NK-92 (cell line): Measurements from ENCODE around the gene SIPA1L3.
"Not testable (repeated sequence)": the region's sequence is repeated elsewhere in the genome, so short reads cannot be mapped to it uniquely, and the experiment has no call there.

ENCODE experiments used
- DNase-seq: peaks from one replicate; lab custom pipeline; 2025; ENCODE audit not compliant: unreplicated experiment; lab: John Stamatoyannopoulos, UW

Gene SIPA1L3

DNA sequence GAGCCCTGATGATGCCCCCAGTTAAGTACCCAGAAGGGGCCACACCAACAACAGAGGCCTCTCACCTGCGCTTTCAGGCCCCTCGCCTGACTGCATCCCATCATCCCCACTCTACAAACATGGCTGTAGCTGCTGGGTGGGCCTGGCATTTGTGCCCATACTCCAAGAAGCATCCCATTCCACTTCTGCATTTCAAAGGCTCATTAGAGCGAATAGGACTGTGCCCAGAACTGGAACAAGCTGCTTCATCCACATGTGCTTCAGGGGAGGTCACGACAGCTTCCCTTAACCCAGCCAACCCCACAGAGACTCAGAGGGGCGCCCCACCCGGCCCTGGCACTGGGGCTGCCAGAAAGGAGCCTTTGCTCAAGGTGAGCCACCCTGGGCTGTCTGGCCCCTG lies 156.9 kb downstream of the SIPA1L3 start:
- DNase-seq, result no peak

DNA sequence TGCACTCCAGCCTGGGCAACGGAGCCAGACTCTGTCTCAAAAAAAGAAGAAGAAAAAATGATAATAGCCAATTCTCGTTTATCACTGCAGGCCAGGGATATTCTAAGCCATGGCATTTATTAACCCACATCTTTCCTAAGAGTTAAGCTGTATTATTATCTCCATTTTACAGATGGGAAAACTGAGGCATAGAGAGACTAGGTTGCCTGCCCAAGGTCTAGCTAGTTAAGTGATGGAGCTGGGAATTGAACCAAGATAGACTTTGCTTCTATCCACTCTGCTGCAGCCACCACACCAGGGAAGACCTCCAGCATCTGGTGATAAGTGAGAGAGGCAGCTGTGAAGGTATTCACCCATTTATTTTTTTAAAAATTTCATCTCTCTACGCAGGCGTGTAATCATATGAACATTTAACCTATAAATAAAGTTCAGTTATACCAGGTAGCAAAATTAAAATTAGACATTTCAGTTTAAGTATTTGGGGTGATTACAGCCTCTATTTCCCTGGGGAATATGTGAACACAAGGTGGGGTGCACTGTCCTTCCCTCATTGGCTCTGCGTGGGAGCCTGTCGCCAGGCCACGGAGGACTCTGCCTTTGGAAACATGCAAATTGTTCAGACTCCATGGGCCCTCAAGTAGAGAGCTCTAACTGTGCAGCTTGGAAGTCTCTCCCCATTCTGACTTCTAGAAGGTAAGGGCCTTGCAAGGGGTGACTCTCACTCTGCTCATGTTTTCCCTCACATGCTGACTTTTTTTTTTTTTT lies 157.8 kb downstream of the SIPA1L3 start:
- DNase-seq, result no peak

DNA sequence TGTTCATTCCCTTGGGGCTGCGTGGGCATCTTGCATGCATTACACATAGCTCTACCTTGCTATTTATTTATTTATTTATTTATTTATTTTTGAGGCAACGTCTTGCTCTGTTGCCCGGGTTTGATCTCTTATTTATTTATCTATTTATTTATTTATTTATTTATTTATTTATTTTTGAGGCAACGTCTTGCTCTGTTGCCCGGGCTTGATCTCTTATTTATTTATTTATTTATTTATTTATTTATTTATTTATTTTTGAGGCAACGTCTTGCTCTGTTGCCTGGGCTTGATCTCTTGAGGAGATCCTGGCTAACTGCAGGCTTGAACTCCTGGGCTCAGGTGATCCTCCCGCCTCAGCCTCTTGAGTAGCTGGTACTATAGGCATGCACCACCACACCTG lies 158.8 kb downstream of the SIPA1L3 start:
- not testable (repeated sequence) for DNase-seq

DNA sequence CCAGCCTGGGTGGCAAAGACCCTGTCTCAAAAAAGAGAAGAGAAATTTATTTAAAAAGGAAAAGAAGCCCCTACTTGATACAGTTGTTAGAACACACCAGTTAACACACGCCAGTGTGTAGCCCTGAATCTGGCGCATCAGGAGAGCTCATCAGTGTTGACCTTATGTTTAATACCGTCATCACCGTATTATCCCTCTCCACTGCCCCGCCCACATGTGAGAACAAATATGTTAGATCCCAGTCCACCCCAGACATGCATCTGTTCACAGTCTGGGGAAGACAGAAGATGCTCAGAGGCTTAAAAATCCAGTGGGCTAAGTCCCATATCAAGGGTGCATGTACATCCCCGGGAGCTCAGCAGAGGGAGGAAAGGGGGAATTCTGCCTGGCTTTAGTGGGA lies 161.8 kb downstream of the SIPA1L3 start:
- no peak for DNase-seq

DNA sequence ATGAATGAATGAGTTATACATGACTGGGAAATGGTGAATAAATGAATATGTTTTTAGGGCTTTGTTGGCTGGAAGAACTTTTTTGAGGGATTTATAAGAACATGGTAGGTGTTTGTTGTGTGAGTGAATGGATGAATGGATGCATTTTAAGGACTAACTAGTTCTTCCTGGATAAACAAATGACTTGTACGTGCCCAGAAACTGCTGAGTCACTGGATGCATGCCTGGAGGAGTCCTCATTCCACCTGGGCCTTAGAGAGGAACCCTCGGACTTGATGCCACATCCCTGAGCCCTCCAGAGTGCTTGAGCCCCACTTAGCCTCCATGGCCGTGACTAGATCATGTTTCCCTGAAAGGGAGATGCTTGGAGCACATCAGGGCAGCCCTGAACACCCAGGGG lies 163.6 kb downstream of the SIPA1L3 start:
- DNase-seq, result no peak

DNA sequence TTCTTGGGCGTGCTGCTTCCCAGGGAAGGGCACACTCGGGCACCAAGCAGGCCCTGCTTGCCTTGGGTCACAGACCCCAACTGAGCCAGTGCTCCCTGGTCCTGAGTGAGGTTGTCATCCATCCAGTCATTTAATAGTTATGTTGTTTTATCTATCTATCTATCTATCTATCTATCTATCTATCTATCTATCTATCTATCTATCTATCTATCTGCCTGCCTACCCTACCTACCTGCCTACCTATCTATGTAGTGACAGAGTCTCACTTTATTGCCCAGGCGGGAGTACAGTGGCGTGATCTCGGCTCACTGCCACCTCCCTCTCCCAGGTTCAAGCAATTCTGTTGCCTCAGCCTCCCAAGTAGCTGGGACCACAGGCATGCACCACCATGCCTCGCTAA lies 164.0 kb downstream of the SIPA1L3 start:
- DNase-seq, result not testable (repeated sequence)

DNA sequence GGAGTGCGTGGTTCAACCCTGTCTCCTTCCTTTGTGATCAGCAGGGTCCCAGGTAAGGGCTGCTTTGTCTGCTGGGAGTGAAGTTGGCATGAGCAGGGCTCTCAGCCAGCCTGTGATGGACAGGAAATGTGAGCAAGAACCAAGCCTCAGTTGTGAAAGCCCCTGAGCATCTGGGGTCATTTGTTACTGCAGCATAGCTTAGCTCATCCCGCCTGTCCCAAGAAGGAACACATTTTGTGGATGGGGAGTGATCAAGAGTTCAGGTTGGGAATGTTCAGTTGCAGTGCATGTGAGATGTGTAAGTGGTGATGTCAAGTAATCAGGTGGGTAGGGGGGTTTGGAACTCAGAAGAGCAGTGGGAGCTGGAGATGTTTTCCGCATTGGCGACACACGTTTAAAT lies 164.6 kb downstream of the SIPA1L3 start:
- DNase-seq, result no peak

DNA sequence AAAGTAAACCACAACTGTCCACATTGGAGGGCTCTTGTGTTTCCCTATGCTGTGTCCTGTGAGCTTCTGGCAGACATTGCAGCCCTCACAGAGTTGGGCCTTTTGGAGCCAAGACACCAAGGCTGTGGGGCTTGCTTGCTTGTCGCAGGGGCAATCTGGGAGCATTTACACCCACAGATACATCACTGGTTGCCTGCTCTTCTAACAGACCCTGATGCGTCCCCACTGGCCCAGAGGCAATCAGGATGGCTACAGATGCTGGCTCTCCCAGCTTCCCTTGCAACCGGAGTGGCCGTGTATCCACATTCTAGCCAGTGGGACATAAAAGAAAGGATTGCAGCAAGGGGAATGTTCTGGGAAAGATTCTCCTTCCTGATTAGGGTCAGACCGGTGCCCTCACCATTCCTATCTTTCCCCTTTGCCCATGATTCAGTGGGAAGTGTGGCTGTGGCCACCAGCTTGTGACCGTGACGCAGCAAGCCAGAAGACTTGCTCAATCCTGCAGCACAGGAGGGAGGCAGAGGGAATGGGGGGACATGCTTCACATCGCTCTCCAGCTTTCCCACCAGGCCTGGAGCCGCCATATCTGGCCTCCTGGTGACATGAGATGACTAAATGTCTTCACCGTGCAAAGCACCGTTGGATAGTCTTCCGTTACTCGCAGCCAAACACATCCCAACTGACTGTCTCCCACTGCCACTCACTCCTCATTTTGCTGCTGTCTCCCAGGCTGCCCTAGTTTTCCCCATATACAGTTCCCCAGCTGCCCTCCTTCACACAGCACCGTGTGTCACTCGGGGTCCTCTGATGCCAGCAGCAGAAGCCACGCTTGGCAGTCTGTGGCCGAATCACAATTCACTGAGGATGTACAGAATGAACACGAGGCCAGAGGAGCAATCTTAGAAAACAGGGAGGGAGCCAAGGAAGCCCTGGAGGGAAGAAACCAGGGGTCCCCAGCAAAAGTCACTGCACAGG lies 166.1 kb downstream of the SIPA1L3 start:
- no peak for DNase-seq

DNA sequence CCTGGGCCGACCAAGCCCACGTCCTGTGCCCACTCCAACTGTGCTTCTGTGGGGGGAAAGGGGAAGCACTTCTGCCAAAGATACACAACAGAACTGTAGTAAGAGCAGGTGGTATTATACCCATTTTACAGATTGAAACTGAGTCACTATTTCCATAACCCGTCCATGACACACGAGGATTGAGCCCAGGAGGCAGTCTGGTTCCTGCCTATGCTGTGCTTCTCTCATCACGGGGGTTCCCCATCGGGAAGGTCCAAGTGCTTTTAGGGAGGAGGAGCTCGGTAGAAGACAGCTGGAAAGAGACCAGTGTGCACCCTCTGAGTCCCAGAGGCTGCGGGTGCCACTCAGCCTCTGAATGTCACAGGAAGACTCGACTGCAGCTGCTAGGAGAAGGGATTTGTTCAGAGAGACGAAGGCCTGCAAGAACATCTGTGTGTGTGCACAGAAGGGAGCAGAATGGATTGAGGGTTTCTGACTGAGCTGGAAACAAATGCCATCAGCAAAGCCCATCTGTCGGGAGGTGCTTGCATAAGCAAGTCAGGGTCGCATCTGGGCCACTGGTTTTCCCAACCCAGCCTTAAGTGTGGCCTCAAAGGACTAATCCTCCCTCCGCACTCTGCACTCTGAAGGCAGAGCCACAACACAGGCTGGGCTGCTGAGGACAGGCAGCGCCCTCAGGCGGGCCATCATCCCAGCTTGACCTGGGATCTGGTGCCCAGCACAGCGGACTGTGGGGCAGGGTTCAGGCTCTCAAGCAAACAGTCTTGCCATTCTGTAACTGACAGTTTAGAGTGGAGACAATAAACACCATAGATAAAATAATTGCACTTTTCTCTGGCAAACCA lies 167.1 kb downstream of the SIPA1L3 start:
- no peak for DNase-seq

DNA sequence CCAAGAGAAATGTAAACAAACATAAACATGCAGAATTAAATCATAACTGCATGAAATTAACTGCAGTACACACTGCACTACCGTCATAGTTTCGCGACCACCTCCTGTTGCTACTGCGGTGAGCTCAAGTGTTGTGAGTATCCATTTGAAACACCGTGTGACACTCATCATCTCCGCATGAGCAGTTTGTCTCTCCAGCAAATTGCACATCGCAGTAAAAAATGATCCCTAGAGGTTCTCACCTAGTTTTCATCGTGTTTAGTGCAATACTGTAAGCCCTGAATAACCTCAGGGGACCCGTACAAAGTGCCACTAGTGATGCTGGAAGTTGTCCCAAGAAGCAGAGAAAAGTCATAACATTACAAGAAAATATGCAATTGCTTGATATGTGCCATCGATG lies 169.3 kb downstream of the SIPA1L3 start:
- DNase-seq, result no peak

DNA sequence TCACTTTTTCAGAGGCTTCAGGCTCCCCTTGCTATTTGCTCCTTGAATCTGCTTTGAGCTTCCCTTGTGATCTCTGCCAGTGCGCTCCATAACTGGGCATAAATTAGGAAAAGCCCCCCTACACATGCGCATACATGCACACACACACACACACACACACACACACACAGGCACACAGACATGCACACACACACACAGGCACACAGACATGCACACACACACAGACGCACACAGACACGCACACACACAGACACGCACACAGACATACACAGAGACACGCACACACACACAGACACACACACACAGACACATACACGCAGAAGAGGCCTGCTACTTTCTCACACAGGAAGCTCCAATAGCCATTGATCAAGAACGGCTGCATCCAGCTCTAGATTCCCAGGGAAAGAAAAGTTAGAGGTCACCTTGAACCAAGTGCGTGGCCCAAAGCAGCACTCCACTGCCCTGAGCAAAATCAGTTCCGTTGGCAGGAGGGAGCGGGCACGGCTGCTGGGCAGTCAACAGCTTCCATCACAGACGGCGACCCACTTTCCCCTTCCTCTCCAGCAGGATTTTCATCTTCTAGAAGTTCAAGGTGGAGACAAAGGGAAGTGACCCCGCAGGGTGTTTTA lies 171.4 kb downstream of the SIPA1L3 start:
- no peak for DNase-seq

DNA sequence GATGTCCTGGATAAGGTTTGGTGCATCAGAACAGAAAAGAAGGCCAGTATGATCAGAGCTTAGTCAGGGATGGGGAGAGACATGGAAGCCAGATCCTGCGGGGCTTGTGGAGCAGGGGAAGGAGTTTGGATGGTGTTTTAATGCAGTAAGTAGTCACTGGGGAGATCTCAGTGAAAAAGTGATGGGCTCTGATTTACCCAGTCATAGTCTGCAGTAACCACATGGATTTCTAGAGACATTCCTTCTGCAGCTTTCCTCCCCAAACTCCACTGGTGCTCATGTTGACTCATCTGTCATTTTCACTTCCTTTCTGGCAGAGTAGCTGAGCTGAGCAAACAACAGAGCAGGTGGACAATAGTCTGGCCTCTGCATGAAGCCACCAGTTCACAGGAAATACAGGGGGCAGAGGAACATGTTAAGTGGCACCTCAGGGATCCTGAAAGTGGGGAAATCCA lies 172.9 kb downstream of the SIPA1L3 start:
- DNase-seq, result no peak

DNA sequence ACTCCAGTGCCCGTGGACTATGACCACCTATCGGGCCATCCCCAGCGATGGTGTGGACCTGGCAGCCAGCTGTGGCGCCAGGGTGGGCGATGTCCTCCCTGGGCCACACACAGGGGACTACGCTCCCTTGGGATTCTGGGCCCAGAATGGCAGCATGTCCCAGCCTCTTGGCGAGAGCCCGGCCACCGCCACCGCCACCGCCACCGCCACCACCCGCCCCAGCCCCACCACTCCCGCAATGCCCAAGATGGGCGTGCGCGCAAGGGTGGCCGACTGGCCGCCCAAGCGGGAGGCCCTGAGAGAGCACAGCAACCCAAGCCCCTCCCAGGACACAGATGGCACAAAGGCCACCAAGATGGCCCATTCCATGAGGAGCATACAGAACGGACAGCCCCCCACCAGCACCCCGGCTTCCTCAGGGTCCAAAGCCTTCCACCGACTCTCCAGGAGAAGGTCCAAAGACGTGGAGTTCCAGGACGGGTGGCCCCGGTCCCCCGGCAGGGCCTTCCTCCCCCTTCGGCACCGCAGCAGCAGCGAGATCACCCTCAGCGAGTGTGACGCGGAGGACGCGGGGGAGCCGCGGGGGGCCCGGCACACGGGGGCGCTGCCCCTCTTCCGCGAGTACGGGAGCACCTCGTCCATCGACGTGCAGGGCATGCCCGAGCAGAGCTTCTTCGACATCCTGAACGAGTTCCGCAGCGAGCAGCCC lies 174.7 kb downstream of the SIPA1L3 start:
- no peak for DNase-seq

DNA sequence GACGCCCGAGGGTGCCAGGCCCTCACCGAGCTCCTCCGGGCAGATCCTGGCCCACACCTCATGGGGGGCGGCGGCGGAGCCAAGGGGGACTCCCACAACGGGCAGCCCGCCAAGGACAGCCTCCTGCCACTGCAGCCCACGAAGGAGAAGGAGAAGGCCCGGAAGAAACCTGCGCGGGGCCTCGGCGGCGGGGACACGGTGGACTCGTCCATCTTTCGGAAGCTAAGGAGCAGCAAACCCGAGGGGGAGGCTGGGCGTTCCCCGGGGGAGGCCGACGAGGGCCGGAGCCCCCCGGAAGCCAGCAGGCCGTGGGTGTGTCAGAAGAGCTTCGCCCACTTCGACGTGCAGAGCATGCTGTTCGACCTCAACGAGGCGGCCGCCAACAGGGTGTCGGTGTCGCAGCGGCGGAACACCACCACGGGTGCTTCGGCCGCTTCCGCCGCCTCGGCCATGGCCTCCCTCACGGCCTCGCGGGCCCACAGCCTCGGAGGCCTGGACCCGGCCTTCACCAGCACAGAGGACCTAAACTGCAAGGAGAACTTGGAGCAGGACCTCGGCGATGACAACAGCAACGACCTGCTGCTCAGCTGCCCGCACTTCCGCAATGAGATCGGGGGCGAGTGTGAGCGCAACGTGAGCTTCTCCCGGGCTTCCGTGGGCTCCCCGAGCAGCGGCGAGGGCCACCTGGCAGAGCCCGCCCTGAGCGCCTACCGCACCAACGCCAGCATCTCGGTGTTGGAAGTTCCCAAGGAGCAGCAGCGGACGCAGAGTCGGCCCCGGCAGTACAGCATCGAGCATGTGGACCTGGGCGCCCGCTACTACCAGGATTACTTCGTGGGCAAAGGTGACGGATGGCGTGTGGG lies 175.5 kb downstream of the SIPA1L3 start:
- DNase-seq, result no peak

DNA sequence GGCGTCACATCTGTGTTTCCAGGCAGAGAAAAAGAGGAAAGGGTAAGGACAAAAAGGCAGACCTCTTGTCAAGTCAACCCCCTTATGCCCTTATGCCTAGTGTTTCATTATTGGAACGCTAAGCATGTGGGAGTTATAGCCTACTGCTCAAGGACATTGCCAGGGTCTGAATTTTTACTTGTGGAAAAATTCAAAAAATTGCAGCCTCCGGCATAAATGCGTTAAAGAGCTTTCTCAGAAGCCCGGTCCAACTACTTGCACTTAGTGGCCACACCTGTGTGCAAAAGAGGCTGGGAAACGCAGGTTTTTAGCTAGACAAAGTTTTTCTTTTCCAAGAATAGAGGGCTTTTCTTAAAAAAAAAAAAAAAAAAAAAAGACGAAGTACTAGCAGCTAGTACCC lies 177.2 kb downstream of the SIPA1L3 start:
- no peak for DNase-seq

DNA sequence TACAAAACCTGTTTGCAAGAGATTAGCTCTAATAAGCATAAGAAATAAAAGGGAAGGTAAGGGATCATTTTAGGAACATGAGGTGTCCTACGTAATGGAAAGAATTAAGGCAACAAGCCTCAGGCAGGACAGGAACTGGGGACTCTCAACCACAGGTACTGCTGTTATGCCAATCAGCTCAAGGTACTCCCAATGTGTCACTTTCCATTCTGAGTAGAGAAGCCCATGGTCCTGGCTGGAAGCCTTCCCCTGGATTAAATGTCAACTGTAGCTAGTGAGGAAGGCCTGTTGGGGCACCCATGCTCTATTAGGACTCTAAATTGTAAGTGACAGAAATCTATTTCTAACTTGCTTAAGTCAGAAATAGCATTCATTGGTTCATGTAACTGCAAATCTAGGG lies 182.4 kb downstream of the SIPA1L3 start:
- no peak for DNase-seq

DNA sequence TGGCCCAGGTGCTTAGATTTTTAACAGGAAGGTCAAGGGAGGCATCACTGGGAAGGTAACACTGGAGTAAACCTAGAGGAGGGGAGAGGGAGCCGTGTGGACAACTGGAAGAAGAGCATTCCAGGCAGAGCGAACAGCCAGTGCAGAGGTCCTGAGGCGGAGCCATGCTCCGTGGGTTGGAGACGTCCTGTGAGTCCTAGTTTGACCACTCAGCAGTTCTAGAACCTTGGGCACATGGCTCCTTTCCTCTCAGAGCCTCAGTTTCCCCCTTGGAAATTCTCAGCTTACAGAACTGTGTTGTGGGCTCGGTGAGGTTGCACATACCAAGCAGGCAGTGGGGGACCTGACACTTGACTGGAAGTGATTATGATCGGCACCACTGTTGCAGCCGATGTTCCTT lies 186.1 kb downstream of the SIPA1L3 start:
- no peak for DNase-seq

DNA sequence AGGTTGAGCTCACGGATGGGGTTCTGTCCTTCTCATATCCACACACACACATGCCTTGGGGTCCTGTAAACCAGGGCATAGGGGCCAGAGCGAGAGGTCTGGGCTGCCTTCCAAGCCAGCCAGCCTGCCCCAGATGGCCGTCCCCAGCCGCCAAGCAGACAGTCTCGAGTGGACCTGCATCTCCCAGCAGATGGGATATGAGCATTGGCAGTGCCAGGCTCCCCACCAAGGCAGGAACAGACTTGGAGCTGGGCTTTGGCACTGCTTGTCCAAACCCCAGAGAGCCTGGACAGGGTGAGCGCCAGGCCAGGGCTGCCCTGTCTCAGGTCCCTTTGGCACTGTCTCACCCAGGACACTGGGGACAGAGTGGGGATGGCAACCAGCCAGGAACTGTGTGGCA lies 186.6 kb downstream of the SIPA1L3 start:
- no peak for DNase-seq
